ENCODE data around the gene CCDC88B.

CCDC88B gene

GRCh38 chr11:64364911-64365310 is 24.9 kb downstream of the CCDC88B start:
- DNase-seq, result peak; percentile 18

GRCh38 chr11:64366751-64367150 is 26.7 kb downstream of the CCDC88B start:
- no peak for DNase-seq

- no peak for DNase-seq
Measured at GRCh38 chr11:64367931-64368672, 28.1 kb downstream of the CCDC88B start.

- DNase-seq, result no peak
Measured at GRCh38 chr11:64368673-64369074, 28.7 kb downstream of the CCDC88B start.

GRCh38 chr11:64369440-64370421 is 29.7 kb downstream of the CCDC88B start:
- DNase-seq, result no peak

GRCh38 chr11:64371201-64371600 is 31.2 kb downstream of the CCDC88B start:
- no peak for DNase-seq

- DNase-seq, result no peak
Measured at GRCh38 chr11:64372021-64372420, 32.0 kb downstream of the CCDC88B start.

GRCh38 chr11:64372802-64373597 is 33.0 kb downstream of the CCDC88B start:
- DNase-seq, result peak; percentile 100

GRCh38 chr11:64373598-64373974 is 33.6 kb downstream of the CCDC88B start:
- no peak for DNase-seq

- no peak for DNase-seq
Measured at GRCh38 chr11:64376071-64376470, 36.1 kb downstream of the CCDC88B start.

- no peak for DNase-seq
Measured at GRCh38 chr11:64378335-64378880, 38.4 kb downstream of the CCDC88B start.

- DNase-seq, result peak; percentile 27
Measured at GRCh38 chr11:64379160-64379559, 39.2 kb downstream of the CCDC88B start.

GRCh38 chr11:64379817-64380709 is 40.1 kb downstream of the CCDC88B start:
- DNase-seq, result no peak

GRCh38 chr11:64381350-64381749 is 41.3 kb downstream of the CCDC88B start:
- no peak for DNase-seq

- no peak for DNase-seq
Measured at GRCh38 chr11:64382047-64382446, 42.0 kb downstream of the CCDC88B start.

- DNase-seq, result no peak
Measured at GRCh38 chr11:64382586-64382985, 42.6 kb downstream of the CCDC88B start.

GRCh38 chr11:64383580-64383979 is 43.6 kb downstream of the CCDC88B start:
- DNase-seq, result no peak

- DNase-seq, result no peak
Measured at GRCh38 chr11:64384028-64384737, 44.2 kb downstream of the CCDC88B start.

- no peak for DNase-seq
Measured at GRCh38 chr11:64384981-64385944, 45.3 kb downstream of the CCDC88B start.

All from NCI-H2171 treated with DMSO at 0.1 percent for 48 hours (cell line).